Stomach (tissue), 4 donors: ENCODE results near the gene PEMT.

Experiments used
- POLR2A ChIP-seq, 4 donors: fragments of 450-650 bp; IDR thresholded peaks; one replicate each; pipeline ENCODE4 v1.6.1; 2016; ENCODE audit warnings: antibody characterized with exemption in 4 of 4, control low read depth in 2 of 4, mild to moderate bottlenecking in 1 of 4, moderate library complexity in 1 of 4
- POLR2AphosphoS5 ChIP-seq, 3 donors: sonication (generic); formaldehyde crosslinking; IDR thresholded peaks; one replicate each; pipeline ENCODE4 v1.6.1; 2016; ENCODE audit warnings: antibody characterized with exemption in 3 of 3
- TF ChIP-seq, protein P1 (sequence below), 7 experiments: fragments of 450-650 bp in 4 of 7; fragments of 200-600 bp in 3 of 7; sonication (generic) in 3 of 7; IDR thresholded peaks; one replicate each; pipeline ENCODE4 v1.5.1; 2016 to 2019; ENCODE audit warnings: antibody characterized with exemption in 7 of 7, control low read depth in 2 of 7, mild to moderate bottlenecking in 1 of 7

DNA sequence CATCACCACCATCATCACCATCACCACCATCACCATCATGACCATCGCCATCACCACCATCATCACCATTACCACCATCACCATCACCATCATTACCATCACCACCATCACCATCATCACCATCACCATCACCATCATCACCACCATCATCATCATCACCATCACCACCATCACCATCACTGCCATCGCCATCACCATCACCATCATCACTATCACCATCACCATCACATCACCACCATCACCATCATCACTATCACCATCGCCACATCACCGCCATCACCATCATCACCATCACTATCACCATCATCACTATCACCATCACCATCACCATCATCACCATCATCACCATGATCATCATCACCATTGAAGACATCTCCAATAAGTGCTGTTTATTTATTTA lies 131.5 kb downstream of the PEMT start:
- TF ChIP-seq, protein P1, sequence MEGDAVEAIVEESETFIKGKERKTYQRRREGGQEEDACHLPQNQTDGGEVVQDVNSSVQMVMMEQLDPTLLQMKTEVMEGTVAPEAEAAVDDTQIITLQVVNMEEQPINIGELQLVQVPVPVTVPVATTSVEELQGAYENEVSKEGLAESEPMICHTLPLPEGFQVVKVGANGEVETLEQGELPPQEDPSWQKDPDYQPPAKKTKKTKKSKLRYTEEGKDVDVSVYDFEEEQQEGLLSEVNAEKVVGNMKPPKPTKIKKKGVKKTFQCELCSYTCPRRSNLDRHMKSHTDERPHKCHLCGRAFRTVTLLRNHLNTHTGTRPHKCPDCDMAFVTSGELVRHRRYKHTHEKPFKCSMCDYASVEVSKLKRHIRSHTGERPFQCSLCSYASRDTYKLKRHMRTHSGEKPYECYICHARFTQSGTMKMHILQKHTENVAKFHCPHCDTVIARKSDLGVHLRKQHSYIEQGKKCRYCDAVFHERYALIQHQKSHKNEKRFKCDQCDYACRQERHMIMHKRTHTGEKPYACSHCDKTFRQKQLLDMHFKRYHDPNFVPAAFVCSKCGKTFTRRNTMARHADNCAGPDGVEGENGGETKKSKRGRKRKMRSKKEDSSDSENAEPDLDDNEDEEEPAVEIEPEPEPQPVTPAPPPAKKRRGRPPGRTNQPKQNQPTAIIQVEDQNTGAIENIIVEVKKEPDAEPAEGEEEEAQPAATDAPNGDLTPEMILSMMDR (IDR thresholded peaks at IDR 0.05), result no peak
- TF ChIP-seq POLR2A (IDR thresholded peaks at IDR 0.05), result no peak
- TF ChIP-seq POLR2AphosphoS5 (IDR thresholded peaks at IDR 0.05), result no peak
